ENCODE data around the gene KDM4B.

Gene KDM4B

GRCh38 chr19:5102520-5102919, 133.6 kb downstream of the KDM4B start:
- Histone ChIP-seq H3K4me3 (ENCODE audit: low read depth in 1 of 2, low read length in 2 of 2) (no peak overlapping the region), H3K27ac (ENCODE audit: low read depth, low read length) (no peak overlapping the region), H3K9me3 (ENCODE audit: control insufficient read depth in 1 of 2, low read length in 2 of 2) (peaks cover 18 to 24% of the 10 kb centered on the region in 2 donors), H3K9ac (ENCODE audit: low read depth in 1 of 2, low read length in 2 of 2) (no peak overlapping the region), H3K27me3 (ENCODE audit: control insufficient read depth in 1 of 2, insufficient read depth in 2 of 2, low read length in 2 of 2) (no peaks in the 10 kb centered on the region), H3K36me3 (ENCODE audit: control insufficient read depth in 1 of 2, insufficient read depth in 2 of 2, low read length in 2 of 2) (peaks cover 17 to 24% of the 10 kb centered on the region in 2 donors), H3K4me1 (ENCODE audit: control insufficient read depth in 1 of 2, insufficient read depth in 2 of 2, low read length in 2 of 2) (peaks cover 0 to 9% of the 10 kb centered on the region in 2 donors)

GRCh38 chr19:5103061-5103701, 134.3 kb downstream of the KDM4B start:
- H3K4me3 ChIP-seq (ENCODE audit: low read depth in 1 of 2, low read length in 2 of 2): no peak overlapping the region
- H3K9me3 ChIP-seq (ENCODE audit: control insufficient read depth in 1 of 2, low read length in 2 of 2): peaks cover 18 to 23% of the 10 kb centered on the region in 2 donors
- H3K9ac ChIP-seq (ENCODE audit: low read depth in 1 of 2, low read length in 2 of 2): no peak overlapping the region
- no peak overlapping the region for H3K27ac ChIP-seq (ENCODE audit: low read depth, low read length)
- H3K4me1 ChIP-seq (ENCODE audit: control insufficient read depth in 1 of 2, insufficient read depth in 2 of 2, low read length in 2 of 2): peaks cover 0 to 9% of the 10 kb centered on the region in 2 donors
- H3K27me3 ChIP-seq (ENCODE audit: control insufficient read depth in 1 of 2, insufficient read depth in 2 of 2, low read length in 2 of 2): no peaks in the 10 kb centered on the region
- peaks cover 17 to 22% of the 10 kb centered on the region in 2 donors for H3K36me3 ChIP-seq (ENCODE audit: control insufficient read depth in 1 of 2, insufficient read depth in 2 of 2, low read length in 2 of 2)

GRCh38 chr19:5103812-5104410, 135.0 kb downstream of the KDM4B start:
- H3K36me3 ChIP-seq (ENCODE audit: control insufficient read depth in 1 of 2, insufficient read depth in 2 of 2, low read length in 2 of 2): peaks cover 11 to 15% of the 10 kb centered on the region in 2 donors
- H3K9ac ChIP-seq (ENCODE audit: low read depth in 1 of 2, low read length in 2 of 2): no peak overlapping the region
- H3K9me3 ChIP-seq (ENCODE audit: control insufficient read depth in 1 of 2, low read length in 2 of 2): peaks cover 11 to 16% of the 10 kb centered on the region in 2 donors
- H3K4me3 ChIP-seq (ENCODE audit: low read depth in 1 of 2, low read length in 2 of 2): no peak overlapping the region
- no peaks in the 10 kb centered on the region for H3K27me3 ChIP-seq (ENCODE audit: control insufficient read depth in 1 of 2, insufficient read depth in 2 of 2, low read length in 2 of 2)
- no peak overlapping the region for H3K27ac ChIP-seq (ENCODE audit: low read depth, low read length)
- H3K4me1 ChIP-seq (ENCODE audit: control insufficient read depth in 1 of 2, insufficient read depth in 2 of 2, low read length in 2 of 2): peaks cover 0 to 9% of the 10 kb centered on the region in 2 donors

GRCh38 chr19:5104871-5105351, 136.0 kb downstream of the KDM4B start:
- peaks cover 5 to 11% of the 10 kb centered on the region in 2 donors for H3K36me3 ChIP-seq (ENCODE audit: control insufficient read depth in 1 of 2, insufficient read depth in 2 of 2, low read length in 2 of 2)
- no peak overlapping the region for H3K27ac ChIP-seq (ENCODE audit: low read depth, low read length)
- no peak overlapping the region for H3K9ac ChIP-seq (ENCODE audit: low read depth in 1 of 2, low read length in 2 of 2)
- H3K4me1 ChIP-seq (ENCODE audit: control insufficient read depth in 1 of 2, insufficient read depth in 2 of 2, low read length in 2 of 2): peaks cover 0 to 9% of the 10 kb centered on the region in 2 donors
- no peaks in the 10 kb centered on the region for H3K27me3 ChIP-seq (ENCODE audit: control insufficient read depth in 1 of 2, insufficient read depth in 2 of 2, low read length in 2 of 2)
- peaks cover under 1 to 6% of the 10 kb centered on the region in 2 donors for H3K9me3 ChIP-seq (ENCODE audit: control insufficient read depth in 1 of 2, low read length in 2 of 2)
- H3K4me3 ChIP-seq (ENCODE audit: low read depth in 1 of 2, low read length in 2 of 2): no peak overlapping the region

GRCh38 chr19:5106191-5106726, 137.3 kb downstream of the KDM4B start:
- Histone ChIP-seq H3K4me3 (ENCODE audit: low read depth in 1 of 2, low read length in 2 of 2) (no peak overlapping the region), H3K4me1 (ENCODE audit: control insufficient read depth in 1 of 2, insufficient read depth in 2 of 2, low read length in 2 of 2) (peaks cover 0 to 9% of the 10 kb centered on the region in 2 donors), H3K27ac (ENCODE audit: low read depth, low read length) (no peak overlapping the region), H3K27me3 (ENCODE audit: control insufficient read depth in 1 of 2, insufficient read depth in 2 of 2, low read length in 2 of 2) (no peaks in the 10 kb centered on the region), H3K9me3 (ENCODE audit: control insufficient read depth in 1 of 2, low read length in 2 of 2) (no peaks in the 10 kb centered on the region), H3K9ac (ENCODE audit: low read depth in 1 of 2, low read length in 2 of 2) (no peak overlapping the region), H3K36me3 (ENCODE audit: control insufficient read depth in 1 of 2, insufficient read depth in 2 of 2, low read length in 2 of 2) (peaks cover 2 to 18% of the 10 kb centered on the region in 2 donors)

GRCh38 chr19:5106971-5107370, 138.1 kb downstream of the KDM4B start:
- Histone ChIP-seq H3K9me3 (ENCODE audit: control insufficient read depth in 1 of 2, low read length in 2 of 2) (no peaks in the 10 kb centered on the region), H3K36me3 (ENCODE audit: control insufficient read depth in 1 of 2, insufficient read depth in 2 of 2, low read length in 2 of 2) (peaks cover 7 to 25% of the 10 kb centered on the region in 2 donors), H3K9ac (ENCODE audit: low read depth in 1 of 2, low read length in 2 of 2) (no peak overlapping the region), H3K27me3 (ENCODE audit: control insufficient read depth in 1 of 2, insufficient read depth in 2 of 2, low read length in 2 of 2) (no peaks in the 10 kb centered on the region), H3K27ac (ENCODE audit: low read depth, low read length) (no peak overlapping the region), H3K4me1 (ENCODE audit: control insufficient read depth in 1 of 2, insufficient read depth in 2 of 2, low read length in 2 of 2) (peaks cover 0 to 9% of the 10 kb centered on the region in 2 donors), H3K4me3 (ENCODE audit: low read depth in 1 of 2, low read length in 2 of 2) (no peak overlapping the region)

- H3K27me3 ChIP-seq (ENCODE audit: control insufficient read depth in 1 of 2, insufficient read depth in 2 of 2, low read length in 2 of 2): no peaks in the 10 kb centered on the region
- peaks cover 11 to 31% of the 10 kb centered on the region in 2 donors for H3K36me3 ChIP-seq (ENCODE audit: control insufficient read depth in 1 of 2, insufficient read depth in 2 of 2, low read length in 2 of 2)
- H3K27ac ChIP-seq (ENCODE audit: low read depth, low read length): no peak overlapping the region
- no peaks in the 10 kb centered on the region for H3K9me3 ChIP-seq (ENCODE audit: control insufficient read depth in 1 of 2, low read length in 2 of 2)
- H3K9ac ChIP-seq (ENCODE audit: low read depth in 1 of 2, low read length in 2 of 2): no peak overlapping the region
- peaks cover 0 to 9% of the 10 kb centered on the region in 2 donors for H3K4me1 ChIP-seq (ENCODE audit: control insufficient read depth in 1 of 2, insufficient read depth in 2 of 2, low read length in 2 of 2)
- H3K4me3 ChIP-seq (ENCODE audit: low read depth in 1 of 2, low read length in 2 of 2): no peak overlapping the region
These were observed 138.7 kb downstream of the KDM4B start for GRCh38 chr19:5107432-5108122.

- Histone ChIP-seq H3K9me3 (ENCODE audit: control insufficient read depth in 1 of 2, low read length in 2 of 2) (no peaks in the 10 kb centered on the region), H3K9ac (ENCODE audit: low read depth in 1 of 2, low read length in 2 of 2) (no peak overlapping the region), H3K36me3 (ENCODE audit: control insufficient read depth in 1 of 2, insufficient read depth in 2 of 2, low read length in 2 of 2) (peaks cover 11 to 35% of the 10 kb centered on the region in 2 donors), H3K4me1 (ENCODE audit: control insufficient read depth in 1 of 2, insufficient read depth in 2 of 2, low read length in 2 of 2) (peaks cover 0 to 9% of the 10 kb centered on the region in 2 donors), H3K27me3 (ENCODE audit: control insufficient read depth in 1 of 2, insufficient read depth in 2 of 2, low read length in 2 of 2) (no peaks in the 10 kb centered on the region), H3K4me3 (ENCODE audit: low read depth in 1 of 2, low read length in 2 of 2) (no peak overlapping the region), H3K27ac (ENCODE audit: low read depth, low read length) (no peak overlapping the region)
These were observed 139.2 kb downstream of the KDM4B start for GRCh38 chr19:5108123-5108596.

- Histone ChIP-seq H3K9me3 (ENCODE audit: control insufficient read depth in 1 of 2, low read length in 2 of 2) (no peaks in the 10 kb centered on the region), H3K9ac (ENCODE audit: low read depth in 1 of 2, low read length in 2 of 2) (no peak overlapping the region), H3K27ac (ENCODE audit: low read depth, low read length) (no peak overlapping the region), H3K27me3 (ENCODE audit: control insufficient read depth in 1 of 2, insufficient read depth in 2 of 2, low read length in 2 of 2) (no peaks in the 10 kb centered on the region), H3K4me1 (ENCODE audit: control insufficient read depth in 1 of 2, insufficient read depth in 2 of 2, low read length in 2 of 2) (peaks cover 0 to 9% of the 10 kb centered on the region in 2 donors), H3K36me3 (ENCODE audit: control insufficient read depth in 1 of 2, insufficient read depth in 2 of 2, low read length in 2 of 2) (peaks cover 11 to 42% of the 10 kb centered on the region in 2 donors), H3K4me3 (ENCODE audit: low read depth in 1 of 2, low read length in 2 of 2) (no peak overlapping the region)
These were observed 140.0 kb downstream of the KDM4B start for GRCh38 chr19:5108866-5109265.

GRCh38 chr19:5109560-5109959, 140.6 kb downstream of the KDM4B start:
- no peak overlapping the region for H3K4me3 ChIP-seq (ENCODE audit: low read depth in 1 of 2, low read length in 2 of 2)
- H3K9me3 ChIP-seq (ENCODE audit: control insufficient read depth in 1 of 2, low read length in 2 of 2): no peaks in the 10 kb centered on the region
- no peak overlapping the region for H3K27ac ChIP-seq (ENCODE audit: low read depth, low read length)
- H3K4me1 ChIP-seq (ENCODE audit: control insufficient read depth in 1 of 2, insufficient read depth in 2 of 2, low read length in 2 of 2): peaks cover 0 to 6% of the 10 kb centered on the region in 2 donors
- H3K36me3 ChIP-seq (ENCODE audit: control insufficient read depth in 1 of 2, insufficient read depth in 2 of 2, low read length in 2 of 2): peaks cover 11 to 47% of the 10 kb centered on the region in 2 donors
- H3K27me3 ChIP-seq (ENCODE audit: control insufficient read depth in 1 of 2, insufficient read depth in 2 of 2, low read length in 2 of 2): no peaks in the 10 kb centered on the region
- H3K9ac ChIP-seq (ENCODE audit: low read depth in 1 of 2, low read length in 2 of 2): no peak overlapping the region

All from duodenal mucosa (tissue), 2 donors.